Right lobe of liver (tissue), 6 donors: ENCODE measurements around the gene ADA. TPM values are rescaled to one million over a fixed set of nuclear protein-coding genes. Genes with fewer than 3 reads are reported as not detected.

Source experiments
- ATAC-seq, 4 donors: fragments of 200-7000 bp; cut with Tn5 transposase; one replicate each; pipeline ENCODE4 v1.9.1; 2020; ENCODE audit warnings: mild to moderate bottlenecking in 4 of 4, moderate library complexity in 4 of 4
- DNase-seq, 3 donors: peaks; one replicate each; pipeline ENCODE4 v3.0.0-alpha.2; 2020
- H3K27ac ChIP-seq, 3 donors: fragments of 200-600 bp; one replicate each; pipeline ENCODE4 v1.8.0; 2022
- H3K27me3 ChIP-seq, 2 donors: fragments of 200-600 bp; one replicate each; pipeline ENCODE4 v1.8.0; 2022
- H3K36me3 ChIP-seq, 4 donors: fragments of 200-600 bp; sonication (generic) in 1 of 4; one replicate each; pipeline versions ENCODE4 v1.5.1 to v1.8.0; 2017 to 2022; ENCODE audit warnings: control low read depth in 1 of 4
- H3K4me1 ChIP-seq, 4 donors: fragments of 200-600 bp; sonication (generic) in 1 of 4; one replicate each; pipeline versions ENCODE4 v1.5.1 to v1.8.0; 2017 to 2022; ENCODE audit warnings: control low read depth in 1 of 4
- H3K4me3 ChIP-seq, 3 donors: fragments of 200-600 bp; one replicate each; pipeline ENCODE4 v1.8.0; 2022
- H3K9me3 ChIP-seq, 4 donors: fragments of 200-600 bp; sonication (generic) in 1 of 4; one replicate each; pipeline versions ENCODE4 v1.5.1 to v1.8.0; 2017 to 2022; ENCODE audit warnings: control low read depth in 1 of 4
- POLR2A ChIP-seq: fragments of 450-650 bp; IDR thresholded peaks from one replicate; pipeline ENCODE4 v1.6.1; 2017; ENCODE audit warnings: antibody characterized with exemption, mild to moderate bottlenecking
- WGBS: methylation state at CpG from one replicate; pipeline ENCODE4 v1.1.6; 2018; ENCODE audit warnings: low coverage, low lambda C conversion rate; ENCODE audit not compliant: insufficient coverage; ENCODE audit errors: missing lambda C conversion rate; 5-methylcytosine and 5-hydroxymethylcytosine counted together
- intact Hi-C, 2 donors: fragments of 100-400 bp; cut with DNase I; formaldehyde crosslinking; loops; one replicate each; pipeline versions ENCODE4 v1.11.2 to v1.14.1; 2022
- total RNA-seq, 6 experiments: library from RNA; depleted of rRNA in 2 of 6; stranded (reverse); fragments of >200 nt in 2 of 6; fragmentation: NEBNext Ultra II Directional in 3 of 6; extraction: Animal tissue kit (Norgen Biotek cat#: 25700) in 3 of 6; gene quantifications; one replicate each; pipeline versions ENCODE4 v1.1.0 to v1.2.4, GENCODE V29; 2016 to 2023
- TF ChIP-seq, protein P1 (sequence below), 4 donors: fragments of 200-600 bp in 3 of 4; fragments of 450-650 bp in 1 of 4; IDR thresholded peaks; one replicate each; pipeline versions ENCODE4 v1.5.1 to v1.8.0; 2016 to 2022; ENCODE audit warnings: antibody characterized with exemption in 4 of 4, mild to moderate bottlenecking in 2 of 4
- donor health status: DM: no; HTN: yes; CAD: no.
- donor health status: DM: no; HTN: no; CAD: no.
- donor health status: DM: no; HTN: no; CAD: no.
- donor health status: DM: no; HTN: yes; CAD: no.
- donor health status: DM: no; HTN: yes; CAD: no.

ADA gene
- total RNA-seq, 6 experiments from 2014 or later: 2.2 to 8.6 (median 3.7) TPM

DNA sequence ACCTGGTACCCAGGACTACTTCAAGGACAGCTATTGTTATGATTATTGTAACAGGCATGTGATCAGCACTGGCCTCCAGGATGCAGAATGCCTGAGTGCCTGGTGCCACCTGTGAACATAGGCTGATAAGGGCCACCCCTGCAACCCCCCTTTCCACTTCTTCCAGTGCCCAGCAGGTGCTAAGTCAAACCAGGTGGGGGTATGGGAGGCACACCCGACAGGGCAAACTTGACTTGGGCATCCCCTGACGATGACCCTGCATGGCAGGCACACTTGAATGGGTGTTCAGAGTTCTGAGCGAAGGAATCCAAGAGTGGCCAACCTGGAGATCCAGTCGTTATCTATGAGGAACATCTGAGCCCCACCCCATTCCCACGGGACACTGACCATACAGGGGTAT lies 3.4 kb downstream of the ADA start:
- intact Hi-C loops: no loop called here
- no peak for ATAC-seq
- WGBS: 80% methylated on average over 1 of the region's 5 CpGs
- Histone ChIP-seq H3K27me3 (no peaks in the 10 kb centered on the region), H3K4me1 (peaks cover 0 to 3% (median 0%) of the 10 kb centered on the region in 4 donors), H3K36me3 (no peaks in the 10 kb centered on the region), H3K9me3 (no peaks in the 10 kb centered on the region), H3K27ac (no peak overlapping the region), H3K4me3 (no peak overlapping the region)
- no peak for TF ChIP-seq POLR2A
- TF ChIP-seq, protein P1, sequence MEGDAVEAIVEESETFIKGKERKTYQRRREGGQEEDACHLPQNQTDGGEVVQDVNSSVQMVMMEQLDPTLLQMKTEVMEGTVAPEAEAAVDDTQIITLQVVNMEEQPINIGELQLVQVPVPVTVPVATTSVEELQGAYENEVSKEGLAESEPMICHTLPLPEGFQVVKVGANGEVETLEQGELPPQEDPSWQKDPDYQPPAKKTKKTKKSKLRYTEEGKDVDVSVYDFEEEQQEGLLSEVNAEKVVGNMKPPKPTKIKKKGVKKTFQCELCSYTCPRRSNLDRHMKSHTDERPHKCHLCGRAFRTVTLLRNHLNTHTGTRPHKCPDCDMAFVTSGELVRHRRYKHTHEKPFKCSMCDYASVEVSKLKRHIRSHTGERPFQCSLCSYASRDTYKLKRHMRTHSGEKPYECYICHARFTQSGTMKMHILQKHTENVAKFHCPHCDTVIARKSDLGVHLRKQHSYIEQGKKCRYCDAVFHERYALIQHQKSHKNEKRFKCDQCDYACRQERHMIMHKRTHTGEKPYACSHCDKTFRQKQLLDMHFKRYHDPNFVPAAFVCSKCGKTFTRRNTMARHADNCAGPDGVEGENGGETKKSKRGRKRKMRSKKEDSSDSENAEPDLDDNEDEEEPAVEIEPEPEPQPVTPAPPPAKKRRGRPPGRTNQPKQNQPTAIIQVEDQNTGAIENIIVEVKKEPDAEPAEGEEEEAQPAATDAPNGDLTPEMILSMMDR (IDR thresholded peaks at IDR 0.05): no peak
- DNase-seq: no peak

- H3K4me3 ChIP-seq: no peak overlapping the region
- WGBS: 80% methylated on average over 1 of the region's 10 CpGs
- H3K27me3 ChIP-seq: no peaks in the 10 kb centered on the region
- no peak for DNase-seq
- peaks cover 0 to 15% (median 4%) of the 10 kb centered on the region in 4 donors for H3K4me1 ChIP-seq
- no peak overlapping the region for H3K27ac ChIP-seq
- TF ChIP-seq, protein P1 (IDR thresholded peaks at IDR 0.05): no peak
- TF ChIP-seq POLR2A: no peak
- intact Hi-C loops: no loop called here
- H3K9me3 ChIP-seq: no peaks in the 10 kb centered on the region
- no peaks in the 10 kb centered on the region for H3K36me3 ChIP-seq
- peak in 1 of 4 donors; percentile 2 for ATAC-seq
These were observed 4.7 kb downstream of the ADA start for GRCh38 chr20:44646641-44647274.

GRCh38 chr20:44646023-44646640 lies 5.4 kb downstream of the ADA start:
- intact Hi-C loops: no loop called here
- WGBS: 55% methylated on average over 3 of the region's 4 CpGs
- peak in 2 of 4 donors; percentile 2 to 26 for ATAC-seq
- no peak overlapping the region for H3K4me3 ChIP-seq
- H3K4me1 ChIP-seq: peaks cover 0 to 15% (median 4%) of the 10 kb centered on the region in 4 donors
- TF ChIP-seq POLR2A: no peak
- TF ChIP-seq, protein P1 (IDR thresholded peaks at IDR 0.05): no peak
- DNase-seq: no peak
- no peaks in the 10 kb centered on the region for H3K36me3 ChIP-seq
- H3K27ac ChIP-seq: no peak overlapping the region
- H3K27me3 ChIP-seq: no peaks in the 10 kb centered on the region
- no peaks in the 10 kb centered on the region for H3K9me3 ChIP-seq

DNA sequence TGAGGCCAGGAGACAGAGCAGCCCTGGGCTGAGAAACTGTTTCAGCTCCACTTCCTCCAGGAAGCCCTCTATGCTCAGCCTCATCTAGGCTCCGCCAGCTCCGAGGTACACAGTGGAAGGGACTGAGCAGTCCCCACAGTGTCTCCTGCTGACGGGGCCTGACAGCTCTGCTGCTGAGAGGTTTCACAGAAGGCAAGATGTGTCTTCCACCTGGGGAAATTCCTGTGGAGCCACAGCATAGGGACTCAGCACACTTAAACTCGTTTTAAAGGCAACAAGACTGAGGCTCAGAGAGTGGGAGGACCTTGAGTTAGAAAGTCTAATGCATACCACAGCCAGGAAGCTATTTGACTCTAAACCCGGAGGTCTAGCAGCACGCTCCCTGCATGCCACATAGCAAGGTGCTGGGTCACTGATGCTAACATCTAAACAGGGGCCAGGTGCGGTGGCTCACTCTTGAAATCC lies 6.8 kb downstream of the ADA start:
- Histone ChIP-seq H3K27me3 (no peaks in the 10 kb centered on the region), H3K9me3 (no peaks in the 10 kb centered on the region), H3K4me1 (peaks cover 0 to 15% (median 4%) of the 10 kb centered on the region in 4 donors), H3K27ac (peak overlapping the region in 2 of 3 donors; percentile 47 to 49), H3K36me3 (no peaks in the 10 kb centered on the region), H3K4me3 (no peak overlapping the region)
- no peak for DNase-seq
- no peak for ATAC-seq
- intact Hi-C loops: no loop called here
- WGBS: 54% methylated on average over 4 of the region's 7 CpGs
- TF ChIP-seq, protein P1 (IDR thresholded peaks at IDR 0.05): no peak
